Measurements from ENCODE around the gene MGST2. TPM values are rescaled to one million over a fixed set of nuclear protein-coding genes. Genes with fewer than 3 reads are reported as not detected.

Gene MGST2
- total RNA-seq, 4 donors from 2014 or later = 34.0 to 117 (median 78.7) TPM

- TF ChIP-seq POLR2A (IDR thresholded peaks at IDR 0.05) = no peak
- TF ChIP-seq, protein P1, sequence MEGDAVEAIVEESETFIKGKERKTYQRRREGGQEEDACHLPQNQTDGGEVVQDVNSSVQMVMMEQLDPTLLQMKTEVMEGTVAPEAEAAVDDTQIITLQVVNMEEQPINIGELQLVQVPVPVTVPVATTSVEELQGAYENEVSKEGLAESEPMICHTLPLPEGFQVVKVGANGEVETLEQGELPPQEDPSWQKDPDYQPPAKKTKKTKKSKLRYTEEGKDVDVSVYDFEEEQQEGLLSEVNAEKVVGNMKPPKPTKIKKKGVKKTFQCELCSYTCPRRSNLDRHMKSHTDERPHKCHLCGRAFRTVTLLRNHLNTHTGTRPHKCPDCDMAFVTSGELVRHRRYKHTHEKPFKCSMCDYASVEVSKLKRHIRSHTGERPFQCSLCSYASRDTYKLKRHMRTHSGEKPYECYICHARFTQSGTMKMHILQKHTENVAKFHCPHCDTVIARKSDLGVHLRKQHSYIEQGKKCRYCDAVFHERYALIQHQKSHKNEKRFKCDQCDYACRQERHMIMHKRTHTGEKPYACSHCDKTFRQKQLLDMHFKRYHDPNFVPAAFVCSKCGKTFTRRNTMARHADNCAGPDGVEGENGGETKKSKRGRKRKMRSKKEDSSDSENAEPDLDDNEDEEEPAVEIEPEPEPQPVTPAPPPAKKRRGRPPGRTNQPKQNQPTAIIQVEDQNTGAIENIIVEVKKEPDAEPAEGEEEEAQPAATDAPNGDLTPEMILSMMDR (IDR thresholded peaks at IDR 0.05) = no peak
- H3K9me3 ChIP-seq = no peaks in the 10 kb centered on the region
- no peak overlapping the region for H3K27ac ChIP-seq
- H3K27me3 ChIP-seq = no peaks in the 10 kb centered on the region
- 65 to 81% methylated on average over 1 of the region's 1 CpG for WGBS, 2 donors
- no peak for DNase-seq
- H3K4me1 ChIP-seq = peaks cover 0 to 13% of the 10 kb centered on the region in 2 donors
- intact Hi-C loops (cut with DNase I) = no loop called here
- H3K4me3 ChIP-seq (replicated peaks in 1 of 3) = no peak overlapping the region
- no peaks in the 10 kb centered on the region for H3K36me3 ChIP-seq
Observed at GRCh38 chr4:139686130-139686529, 20.5 kb downstream of the MGST2 start.

- 81 to 82% methylated on average over 3 of the region's 3 CpGs for WGBS, 2 donors
- Histone ChIP-seq H3K27me3 (no peaks in the 10 kb centered on the region), H3K9me3 (no peaks in the 10 kb centered on the region), H3K4me1 (peaks cover 0 to 13% of the 10 kb centered on the region in 2 donors), H3K27ac (no peak overlapping the region), H3K36me3 (no peaks in the 10 kb centered on the region), H3K4me3 (replicated peaks in 1 of 3) (no peak overlapping the region)
- TF ChIP-seq, protein P1 (IDR thresholded peaks at IDR 0.05) = no peak
- TF ChIP-seq POLR2A (IDR thresholded peaks at IDR 0.05) = no peak
- intact Hi-C loops (cut with DNase I) = no loop called here
- DNase-seq = no peak
Observed at GRCh38 chr4:139686988-139687387, 21.4 kb downstream of the MGST2 start.

- no peak for DNase-seq
- TF ChIP-seq, protein P1 (IDR thresholded peaks at IDR 0.05) = no peak
- no peak for TF ChIP-seq POLR2A (IDR thresholded peaks at IDR 0.05)
- H3K27ac ChIP-seq = no peak overlapping the region
- H3K27me3 ChIP-seq = no peaks in the 10 kb centered on the region
- H3K9me3 ChIP-seq = no peaks in the 10 kb centered on the region
- no peak overlapping the region for H3K4me3 ChIP-seq (replicated peaks in 1 of 3)
- H3K36me3 ChIP-seq = no peaks in the 10 kb centered on the region
- intact Hi-C loops (cut with DNase I) = no loop called here
- 95 to 97% methylated on average over 6 of the region's 6 CpGs for WGBS, 2 donors
- peaks cover 0 to 3% of the 10 kb centered on the region in 2 donors for H3K4me1 ChIP-seq
Observed at GRCh38 chr4:139689093-139689722, 23.6 kb downstream of the MGST2 start.

GRCh38 chr4:139690419-139690818, 24.8 kb downstream of the MGST2 start:
- TF ChIP-seq, protein P1 (IDR thresholded peaks at IDR 0.05) = no peak
- TF ChIP-seq POLR2A (IDR thresholded peaks at IDR 0.05) = no peak
- DNase-seq = no peak
- peaks cover 0 to 3% of the 10 kb centered on the region in 2 donors for H3K4me1 ChIP-seq
- no peaks in the 10 kb centered on the region for H3K9me3 ChIP-seq
- intact Hi-C loops (cut with DNase I) = no loop called here
- no peak overlapping the region for H3K4me3 ChIP-seq (replicated peaks in 1 of 3)
- H3K36me3 ChIP-seq = no peaks in the 10 kb centered on the region
- H3K27me3 ChIP-seq = no peaks in the 10 kb centered on the region
- no peak overlapping the region for H3K27ac ChIP-seq

GRCh38 chr4:139692309-139693012, 26.8 kb downstream of the MGST2 start:
- H3K36me3 ChIP-seq = no peaks in the 10 kb centered on the region
- TF ChIP-seq, protein P1 (IDR thresholded peaks at IDR 0.05) = no peak
- no peak for TF ChIP-seq POLR2A (IDR thresholded peaks at IDR 0.05)
- no peak for DNase-seq
- H3K4me3 ChIP-seq (replicated peaks in 1 of 3) = no peak overlapping the region
- intact Hi-C loops (cut with DNase I) = no loop called here
- H3K27ac ChIP-seq = no peak overlapping the region
- H3K9me3 ChIP-seq = no peaks in the 10 kb centered on the region
- 45 to 49% methylated on average over 4 of the region's 4 CpGs for WGBS, 2 donors
- H3K4me1 ChIP-seq = no peaks in the 10 kb centered on the region
- H3K27me3 ChIP-seq = no peaks in the 10 kb centered on the region
